Common myeloid progenitor, CD34-positive (primary cell): ENCODE measurements around the gene LYPD6.

Experiments
- CTCF ChIA-PET: fragments of 350-600 bp; sonication (Branson Sonifier 250); formaldehyde crosslinking; loops from one replicate; lab custom pipeline; 2021; ENCODE audit warnings: antibody characterized with exemption; lab: Charles Lee
- POLR2A ChIA-PET: fragments of 350-600 bp; sonication (Branson Sonifier 250); formaldehyde crosslinking; loops from one replicate; lab custom pipeline; 2021; ENCODE audit warnings: antibody characterized with exemption; lab: Charles Lee
- DNase-seq, 3 donors: peaks; one replicate each; pipeline versions ENCODE4 v3.0.0 to v3.0.0-alpha.2; 2013
- H3K27ac ChIP-seq, 2 experiments: 1 replicate in 1 of 2; 2 replicates in 1 of 2; pipeline ENCODE4 v1.7.0; 2013; ENCODE audit warnings: inconsistent platforms in 2 of 2, low read length in 2 of 2, mild to moderate bottlenecking in 2 of 2, low read depth in 1 of 2, moderate library complexity in 1 of 2; ENCODE audit not compliant: severe bottlenecking in 2 of 2, insufficient read depth in 1 of 2, poor library complexity in 1 of 2
- H3K27me3 ChIP-seq, 5 experiments: replicated peaks in 2 of 5; 1 replicate in 3 of 5; 2 replicates in 2 of 5; pipeline versions ENCODE4 v1.6.1 to v1.7.0; 2013; ENCODE audit warnings: low read length in 4 of 5, mild to moderate bottlenecking in 2 of 5, moderate library complexity in 2 of 5, inconsistent platforms in 1 of 5; ENCODE audit not compliant: insufficient read depth in 5 of 5, control insufficient read depth in 4 of 5
- H3K36me3 ChIP-seq, 4 experiments: 1 replicate in 2 of 4; 2 replicates in 2 of 4; pipeline versions ENCODE4 v1.6.1 to v1.7.0; 2013; ENCODE audit warnings: low read length in 3 of 4, control low read depth in 1 of 4, mild to moderate bottlenecking in 1 of 4; ENCODE audit not compliant: control insufficient read depth in 4 of 4, insufficient read depth in 4 of 4
- H3K4me1 ChIP-seq, 4 experiments: 1 replicate in 3 of 4; 2 replicates in 1 of 4; pipeline versions ENCODE4 v1.6.1 to v1.7.1; 2013; ENCODE audit warnings: low read length in 3 of 4, mild to moderate bottlenecking in 3 of 4, control low read depth in 1 of 4, inconsistent platforms in 1 of 4, moderate library complexity in 1 of 4; ENCODE audit not compliant: control insufficient read depth in 4 of 4, insufficient read depth in 4 of 4; ENCODE audit errors: control extremely low read depth in 1 of 4
- H3K4me3 ChIP-seq, 7 experiments: 1 replicate in 4 of 7; 2 replicates in 3 of 7; pipeline versions ENCODE4 v1.5.1 to v1.7.0; 2013; ENCODE audit warnings: mild to moderate bottlenecking in 7 of 7, low read length in 6 of 7, moderate library complexity in 6 of 7, inconsistent platforms in 2 of 7, low read depth in 2 of 7, control low read depth in 1 of 7; ENCODE audit not compliant: insufficient read depth in 4 of 7, control insufficient read depth in 1 of 7; ENCODE audit errors: extremely low read depth in 1 of 7
- H3K9me3 ChIP-seq, 5 experiments: 1 replicate in 4 of 5; 2 replicates in 1 of 5; pipeline versions ENCODE4 v1.6.1 to v1.7.1; 2013; ENCODE audit warnings: low read length in 4 of 5, mild to moderate bottlenecking in 2 of 5, inconsistent platforms in 1 of 5, low read depth in 1 of 5, moderate library complexity in 1 of 5; ENCODE audit not compliant: control insufficient read depth in 4 of 5, insufficient read depth in 2 of 5; ENCODE audit errors: control extremely low read depth in 1 of 5
- whole genome bisulfite sequencing: methylation state at CpG from one replicate; pipeline ENCODE4 v1.1.5; 2013; ENCODE audit not compliant: insufficient coverage; 5-methylcytosine and 5-hydroxymethylcytosine counted together

LYPD6 gene

GRCh38 chr2:149483004-149483605 lies 152.7 kb downstream of the LYPD6 start:
- Histone ChIP-seq H3K27ac (no peak overlapping the region), H3K4me1 (no peaks in the 10 kb centered on the region), H3K27me3 (peaks cover 0 to 2% (median 0%) of the 10 kb centered on the region in 5 experiments), H3K36me3 (no peaks in the 10 kb centered on the region), H3K4me3 (no peak overlapping the region), H3K9me3 (no peaks in the 10 kb centered on the region)
- ChIA-PET POLR2A (no interaction called here), CTCF (no interaction called here)
- WGBS = 100% methylated on average over 4 of the region's 4 CpGs
- DNase-seq = no peak

GRCh38 chr2:149486664-149487063 lies 156.3 kb downstream of the LYPD6 start:
- H3K4me3 ChIP-seq = no peak overlapping the region
- no peak for DNase-seq
- H3K4me1 ChIP-seq = no peaks in the 10 kb centered on the region
- H3K27ac ChIP-seq = no peak overlapping the region
- H3K9me3 ChIP-seq = no peaks in the 10 kb centered on the region
- WGBS = 100% methylated on average over 2 of the region's 3 CpGs
- ChIA-PET CTCF (no interaction called here), POLR2A (no interaction called here)
- H3K27me3 ChIP-seq = peaks cover 0 to 9% (median 3%) of the 10 kb centered on the region in 5 experiments
- no peaks in the 10 kb centered on the region for H3K36me3 ChIP-seq

GRCh38 chr2:149487189-149487588 lies 156.8 kb downstream of the LYPD6 start:
- H3K9me3 ChIP-seq = no peaks in the 10 kb centered on the region
- no peaks in the 10 kb centered on the region for H3K4me1 ChIP-seq
- ChIA-PET POLR2A (no interaction called here), CTCF (no interaction called here)
- no peaks in the 10 kb centered on the region for H3K36me3 ChIP-seq
- no peak overlapping the region for H3K27ac ChIP-seq
- H3K27me3 ChIP-seq = peaks cover 0 to 9% (median 3%) of the 10 kb centered on the region in 5 experiments
- DNase-seq = no peak
- no CpG with 5 or more reads among the region's 1 CpG for WGBS
- H3K4me3 ChIP-seq = no peak overlapping the region

GRCh38 chr2:149488706-149489440 lies 158.5 kb downstream of the LYPD6 start:
- H3K4me3 ChIP-seq = no peak overlapping the region
- DNase-seq = no peak
- peaks cover 0 to 9% (median 3%) of the 10 kb centered on the region in 5 experiments for H3K27me3 ChIP-seq
- no peaks in the 10 kb centered on the region for H3K36me3 ChIP-seq
- H3K9me3 ChIP-seq = no peaks in the 10 kb centered on the region
- no peaks in the 10 kb centered on the region for H3K4me1 ChIP-seq
- POLR2A ChIA-PET = no interaction called here
- H3K27ac ChIP-seq = no peak overlapping the region
- CTCF ChIA-PET = no interaction called here
- 83% methylated on average over 5 of the region's 10 CpGs for WGBS

- no peaks in the 10 kb centered on the region for H3K36me3 ChIP-seq
- H3K4me3 ChIP-seq = no peak overlapping the region
- H3K27me3 ChIP-seq = peaks cover 0 to 9% (median 3%) of the 10 kb centered on the region in 5 experiments
- no peak overlapping the region for H3K27ac ChIP-seq
- WGBS = 82% methylated on average over 7 of the region's 11 CpGs
- ChIA-PET CTCF (no interaction called here), POLR2A (no interaction called here)
- no peaks in the 10 kb centered on the region for H3K4me1 ChIP-seq
- DNase-seq = no peak
- no peaks in the 10 kb centered on the region for H3K9me3 ChIP-seq
Observed at GRCh38 chr2:149489452-149489851, 159.1 kb downstream of the LYPD6 start.

GRCh38 chr2:149490296-149490695 lies 159.9 kb downstream of the LYPD6 start:
- Histone ChIP-seq H3K36me3 (no peaks in the 10 kb centered on the region), H3K27ac (no peak overlapping the region), H3K27me3 (peaks cover 0 to 9% (median 3%) of the 10 kb centered on the region in 5 experiments), H3K4me3 (no peak overlapping the region), H3K4me1 (no peaks in the 10 kb centered on the region), H3K9me3 (no peaks in the 10 kb centered on the region)
- DNase-seq = no peak
- 83% methylated on average over 1 of the region's 3 CpGs for WGBS
- ChIA-PET CTCF (no interaction called here), POLR2A (no interaction called here)

GRCh38 chr2:149492923-149493322 lies 162.5 kb downstream of the LYPD6 start:
- no peak for DNase-seq
- Histone ChIP-seq H3K36me3 (no peaks in the 10 kb centered on the region), H3K4me1 (no peaks in the 10 kb centered on the region), H3K9me3 (no peaks in the 10 kb centered on the region), H3K4me3 (no peak overlapping the region), H3K27ac (no peak overlapping the region), H3K27me3 (peaks cover 0 to 9% (median 3%) of the 10 kb centered on the region in 5 experiments)
- CTCF ChIA-PET = no interaction called here
- POLR2A ChIA-PET = no interaction called here
- 89% methylated on average over 5 of the region's 5 CpGs for WGBS
